Progenitor cell of endocrine pancreas (in vitro differentiated cells): ENCODE measurements around the gene UBXN11. TPM values are rescaled to one million over a fixed set of nuclear protein-coding genes. Genes with fewer than 3 reads are reported as not detected.
A peak's percentile ranks its signal among the peaks of the same experiment; 100 is the strongest.

Experiments used
- DNase-seq: peaks from one replicate; pipeline ENCODE4 v3.0.0; 2021; ENCODE audit warnings: low spot score; ENCODE audit not compliant: unreplicated experiment
- H3K27ac Mint-ChIP-seq: 2 replicates; pipeline ENCODE4 v1.8.0; 2021; ENCODE audit warnings: mild to moderate bottlenecking, moderate library complexity, mixed read lengths
- H3K27me3 Mint-ChIP-seq: 2 replicates; pipeline ENCODE4 v1.8.0; 2021; ENCODE audit warnings: mixed read lengths
- H3K36me3 Mint-ChIP-seq: 2 replicates; pipeline ENCODE4 v1.8.0; 2022; ENCODE audit warnings: mixed read lengths; ENCODE audit not compliant: insufficient read depth
- H3K4me1 Mint-ChIP-seq: 2 replicates; pipeline ENCODE4 v1.8.0; 2021; ENCODE audit warnings: low read depth, mixed read lengths
- H3K4me3 Mint-ChIP-seq: 2 replicates; pipeline ENCODE4 v1.8.0; 2021; ENCODE audit warnings: low read depth, mild to moderate bottlenecking, moderate library complexity, mixed read lengths
- H3K9me3 Mint-ChIP-seq: 2 replicates; pipeline ENCODE4 v1.8.0; 2021; ENCODE audit warnings: low read depth, mixed read lengths
- total RNA-seq: library from RNA; stranded (reverse); gene quantifications from 2 replicates; pipeline ENCODE4 v1.2.1, GENCODE V29; 2021
- TF ChIP-seq, protein P1 (sequence below): fragments of 200-600 bp; sonication (generic); IDR thresholded peaks from one replicate; pipeline ENCODE4 v1.5.0; 2021; ENCODE audit warnings: antibody characterized with exemption, mild to moderate bottlenecking; ENCODE audit not compliant: unreplicated experiment

Gene UBXN11
- total RNA-seq, 1 donor from 2014 or later, result 48.9 TPM

DNA sequence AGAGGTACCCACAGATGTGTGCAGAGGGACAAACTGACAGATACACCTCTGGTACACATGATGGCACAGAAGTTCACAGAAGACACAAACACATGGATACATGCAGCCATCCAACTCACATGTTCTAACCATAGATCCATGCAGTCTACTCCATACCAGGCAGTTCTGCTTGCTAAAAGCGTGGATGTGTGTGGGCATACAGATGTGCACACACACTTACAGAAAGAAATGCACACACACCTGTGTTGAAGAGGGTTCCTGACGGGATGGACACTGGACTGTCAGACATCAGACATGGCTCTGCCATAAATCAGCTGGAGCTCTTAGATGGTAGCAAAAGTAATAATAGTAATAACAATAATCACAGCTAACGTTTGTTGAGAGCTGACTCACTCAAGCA lies 18.1 kb upstream of the UBXN11 start:
- no peaks in the 10 kb centered on the region for H3K27me3 Mint-ChIP-seq
- no peak overlapping the region for H3K4me3 Mint-ChIP-seq
- no peak for DNase-seq
- no peak overlapping the region for H3K27ac Mint-ChIP-seq
- H3K9me3 Mint-ChIP-seq, result no peaks in the 10 kb centered on the region
- TF ChIP-seq, protein P1, sequence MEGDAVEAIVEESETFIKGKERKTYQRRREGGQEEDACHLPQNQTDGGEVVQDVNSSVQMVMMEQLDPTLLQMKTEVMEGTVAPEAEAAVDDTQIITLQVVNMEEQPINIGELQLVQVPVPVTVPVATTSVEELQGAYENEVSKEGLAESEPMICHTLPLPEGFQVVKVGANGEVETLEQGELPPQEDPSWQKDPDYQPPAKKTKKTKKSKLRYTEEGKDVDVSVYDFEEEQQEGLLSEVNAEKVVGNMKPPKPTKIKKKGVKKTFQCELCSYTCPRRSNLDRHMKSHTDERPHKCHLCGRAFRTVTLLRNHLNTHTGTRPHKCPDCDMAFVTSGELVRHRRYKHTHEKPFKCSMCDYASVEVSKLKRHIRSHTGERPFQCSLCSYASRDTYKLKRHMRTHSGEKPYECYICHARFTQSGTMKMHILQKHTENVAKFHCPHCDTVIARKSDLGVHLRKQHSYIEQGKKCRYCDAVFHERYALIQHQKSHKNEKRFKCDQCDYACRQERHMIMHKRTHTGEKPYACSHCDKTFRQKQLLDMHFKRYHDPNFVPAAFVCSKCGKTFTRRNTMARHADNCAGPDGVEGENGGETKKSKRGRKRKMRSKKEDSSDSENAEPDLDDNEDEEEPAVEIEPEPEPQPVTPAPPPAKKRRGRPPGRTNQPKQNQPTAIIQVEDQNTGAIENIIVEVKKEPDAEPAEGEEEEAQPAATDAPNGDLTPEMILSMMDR, result no peak
- peaks cover 12% of the 10 kb centered on the region for H3K36me3 Mint-ChIP-seq
- no peaks in the 10 kb centered on the region for H3K4me1 Mint-ChIP-seq

DNA sequence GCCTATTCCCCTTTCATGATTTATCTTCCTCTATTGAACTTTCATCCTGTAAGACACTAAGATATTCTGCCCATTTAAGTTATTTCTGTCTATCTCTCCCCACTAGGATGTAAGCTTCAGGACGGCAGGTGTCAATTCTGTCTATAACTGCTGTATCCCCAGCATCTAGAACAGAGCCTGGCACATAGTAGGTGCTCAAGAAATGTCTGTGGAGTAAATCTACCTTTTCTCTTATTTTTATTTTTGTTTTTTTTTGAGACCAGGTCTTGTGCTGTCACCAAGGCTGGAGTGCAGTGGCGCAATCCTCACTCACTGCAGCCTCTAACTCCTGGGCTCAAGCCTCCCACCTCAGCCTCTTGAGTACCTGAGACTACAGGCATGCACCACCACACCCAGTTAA lies 16.9 kb upstream of the UBXN11 start:
- no peak for DNase-seq
- H3K4me3 Mint-ChIP-seq, result no peak overlapping the region
- no peaks in the 10 kb centered on the region for H3K27me3 Mint-ChIP-seq
- no peaks in the 10 kb centered on the region for H3K4me1 Mint-ChIP-seq
- peaks cover 12% of the 10 kb centered on the region for H3K36me3 Mint-ChIP-seq
- TF ChIP-seq, protein P1, result no peak
- no peaks in the 10 kb centered on the region for H3K9me3 Mint-ChIP-seq
- no peak overlapping the region for H3K27ac Mint-ChIP-seq

DNA sequence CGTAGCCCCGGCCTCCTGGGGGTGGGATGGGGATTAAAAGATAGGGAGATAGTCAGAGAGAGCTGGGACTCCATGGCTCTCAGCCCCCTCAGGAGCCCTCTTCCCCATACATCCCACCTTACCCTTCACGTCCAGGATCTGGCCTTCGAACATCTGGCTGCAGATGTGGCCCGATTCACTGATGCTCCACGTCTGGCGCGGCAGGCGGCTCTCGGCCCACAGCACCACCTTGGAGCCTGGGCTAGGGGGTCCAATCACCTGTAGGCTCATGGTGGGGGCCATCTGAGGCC lies 15.6 kb upstream of the UBXN11 start:
- Mint-ChIP-seq H3K4me1 (peaks cover 7% of the 10 kb centered on the region), H3K9me3 (no peaks in the 10 kb centered on the region), H3K27ac (no peak overlapping the region), H3K4me3 (no peak overlapping the region), H3K36me3 (peaks cover 12% of the 10 kb centered on the region), H3K27me3 (no peaks in the 10 kb centered on the region)
- TF ChIP-seq, protein P1, result no peak
- no peak for DNase-seq

DNA sequence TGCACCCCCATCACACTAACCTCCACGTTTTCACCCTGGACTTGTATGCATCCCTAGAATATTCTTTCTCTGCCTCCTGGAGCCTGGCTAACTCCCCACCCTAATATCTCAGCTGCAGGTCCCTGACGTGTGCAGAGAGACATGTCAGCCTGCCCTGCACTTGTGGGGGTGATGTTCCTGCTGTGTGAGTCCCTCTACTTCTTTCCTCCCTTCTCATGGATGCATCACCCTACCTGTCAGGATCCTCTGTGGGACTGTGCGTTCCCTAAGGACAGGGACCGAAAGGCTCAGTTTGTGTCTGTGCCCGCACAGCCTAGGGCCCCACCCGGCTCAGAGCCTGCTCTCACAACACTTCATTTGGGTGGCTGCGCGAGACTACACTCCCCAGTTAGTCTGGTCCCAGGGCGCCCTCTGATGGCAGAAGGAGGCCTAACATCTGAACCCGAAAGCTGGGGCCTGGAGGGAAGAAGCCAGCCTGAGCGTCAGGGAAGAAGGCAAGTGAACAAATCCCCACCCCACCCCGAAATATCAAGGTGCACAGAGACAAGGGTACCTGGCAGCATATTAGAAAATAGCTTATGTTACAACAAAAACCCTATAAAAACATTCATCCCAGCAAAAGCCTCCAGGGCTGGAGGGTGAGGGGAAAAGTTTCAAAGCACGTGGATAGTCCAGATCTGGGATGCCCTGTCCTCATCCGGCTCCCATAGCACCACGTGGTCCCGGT lies 15.0 kb upstream of the UBXN11 start:
- no peak overlapping the region for H3K27ac Mint-ChIP-seq
- H3K4me1 Mint-ChIP-seq, result peaks cover 7% of the 10 kb centered on the region
- H3K27me3 Mint-ChIP-seq, result no peaks in the 10 kb centered on the region
- DNase-seq, result peak; percentile 77
- TF ChIP-seq, protein P1, result peak; percentile 79
- no peak overlapping the region for H3K4me3 Mint-ChIP-seq
- peaks cover 12% of the 10 kb centered on the region for H3K36me3 Mint-ChIP-seq
- no peaks in the 10 kb centered on the region for H3K9me3 Mint-ChIP-seq

DNA sequence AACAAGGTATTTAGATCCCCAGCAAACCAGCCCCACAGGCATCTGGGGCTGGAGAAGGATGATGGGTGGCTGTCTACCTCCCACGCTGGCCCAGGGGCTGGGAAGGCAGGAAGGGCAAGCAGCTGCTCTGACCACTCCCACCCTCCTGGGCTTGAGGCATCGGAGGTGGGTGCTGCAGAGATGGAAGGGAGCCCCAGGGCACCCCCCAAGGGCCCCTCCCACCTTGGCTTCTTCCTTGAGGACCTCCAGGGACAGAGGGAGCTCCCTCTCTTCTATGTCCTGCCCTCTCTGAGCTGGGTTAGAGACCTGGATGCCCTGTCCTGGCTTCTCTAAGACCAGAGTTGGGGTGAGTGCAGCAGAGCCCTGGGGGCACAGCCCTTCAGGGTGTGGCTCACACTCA lies 14.5 kb upstream of the UBXN11 start:
- Mint-ChIP-seq H3K27me3 (no peaks in the 10 kb centered on the region), H3K9me3 (no peaks in the 10 kb centered on the region), H3K36me3 (peaks cover 12% of the 10 kb centered on the region), H3K4me3 (no peak overlapping the region), H3K27ac (no peak overlapping the region), H3K4me1 (peaks cover 7% of the 10 kb centered on the region)
- DNase-seq, result no peak
- TF ChIP-seq, protein P1, result no peak
